ENCODE results near the gene TDRD1. TPM values are rescaled to one million over a fixed set of nuclear protein-coding genes. Genes with fewer than 3 reads are reported as not detected.

TDRD1 gene
- total RNA-seq, 1 donor from 2014 or later, result 0.53 TPM

GRCh38 chr10:114260366-114260765, 81.2 kb downstream of the TDRD1 start:
- no peak for DNase-seq (ENCODE audit: low spot score in 2 of 2)
- H3K4me3 ChIP-seq, result no peak overlapping the region
- H3K27me3 ChIP-seq, result no peaks in the 10 kb centered on the region
- no peak overlapping the region for H3K27ac ChIP-seq
- no peaks in the 10 kb centered on the region for H3K4me1 ChIP-seq
- TF ChIP-seq CTCF (IDR thresholded peaks at IDR 0.05), result no peak
- intact Hi-C loops (cut with DNase I), result no loop called here
- H3K9me3 ChIP-seq, result no peaks in the 10 kb centered on the region
- no peaks in the 10 kb centered on the region for H3K36me3 ChIP-seq

GRCh38 chr10:114261076-114261475, 81.9 kb downstream of the TDRD1 start:
- Histone ChIP-seq H3K4me1 (no peaks in the 10 kb centered on the region), H3K36me3 (no peaks in the 10 kb centered on the region), H3K9me3 (no peaks in the 10 kb centered on the region), H3K27me3 (no peaks in the 10 kb centered on the region), H3K4me3 (no peak overlapping the region), H3K27ac (no peak overlapping the region)
- intact Hi-C loops (cut with DNase I), result no loop called here
- DNase-seq (ENCODE audit: low spot score in 2 of 2), result no peak
- TF ChIP-seq CTCF (IDR thresholded peaks at IDR 0.05), result no peak

- no peaks in the 10 kb centered on the region for H3K36me3 ChIP-seq
- no peak for TF ChIP-seq CTCF (IDR thresholded peaks at IDR 0.05)
- DNase-seq (ENCODE audit: low spot score in 2 of 2), result no peak
- no peaks in the 10 kb centered on the region for H3K9me3 ChIP-seq
- no peak overlapping the region for H3K27ac ChIP-seq
- no peaks in the 10 kb centered on the region for H3K27me3 ChIP-seq
- no peaks in the 10 kb centered on the region for H3K4me1 ChIP-seq
- no peak overlapping the region for H3K4me3 ChIP-seq
- intact Hi-C loops (cut with DNase I), result no loop called here
Measured at GRCh38 chr10:114262496-114262895, 83.3 kb downstream of the TDRD1 start.

DNA sequence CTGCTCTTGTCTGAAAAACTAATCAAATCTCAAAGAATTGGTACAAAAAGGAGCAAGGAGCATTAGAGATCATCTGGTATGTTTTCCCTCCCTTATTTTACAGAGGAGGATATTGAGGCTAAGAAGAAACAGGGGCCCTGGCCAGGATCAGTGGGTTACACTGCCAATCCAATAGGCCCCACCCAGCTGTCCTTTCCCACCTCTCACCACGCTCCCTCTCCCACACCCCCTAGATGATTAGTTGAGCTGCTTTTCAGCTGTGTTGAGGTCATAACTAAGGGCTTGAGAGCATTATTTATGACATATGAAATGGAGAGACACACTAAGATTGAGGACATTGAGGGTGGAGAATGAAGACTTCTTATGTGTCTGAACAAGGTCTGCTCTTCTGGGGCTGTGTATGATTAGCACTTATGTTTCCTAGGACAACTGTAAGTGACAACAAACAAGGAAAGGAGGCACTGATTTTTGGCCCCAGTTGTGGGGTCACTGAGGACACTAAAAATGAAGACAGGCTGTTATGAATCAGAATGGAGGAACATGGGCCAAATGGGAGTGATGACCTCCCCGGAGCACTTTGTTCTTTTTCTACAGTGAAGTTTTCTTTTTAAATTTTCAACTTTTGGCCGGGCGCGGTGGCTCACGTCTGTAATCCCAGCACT, 86.4 kb downstream of the TDRD1 start:
- intact Hi-C loops (cut with DNase I), result no loop called here
- Histone ChIP-seq H3K36me3 (no peaks in the 10 kb centered on the region), H3K4me3 (no peak overlapping the region), H3K9me3 (no peaks in the 10 kb centered on the region), H3K4me1 (no peaks in the 10 kb centered on the region), H3K27ac (no peak overlapping the region), H3K27me3 (no peaks in the 10 kb centered on the region)
- no peak for TF ChIP-seq CTCF (IDR thresholded peaks at IDR 0.05)
- no peak for DNase-seq (ENCODE audit: low spot score in 2 of 2)

DNA sequence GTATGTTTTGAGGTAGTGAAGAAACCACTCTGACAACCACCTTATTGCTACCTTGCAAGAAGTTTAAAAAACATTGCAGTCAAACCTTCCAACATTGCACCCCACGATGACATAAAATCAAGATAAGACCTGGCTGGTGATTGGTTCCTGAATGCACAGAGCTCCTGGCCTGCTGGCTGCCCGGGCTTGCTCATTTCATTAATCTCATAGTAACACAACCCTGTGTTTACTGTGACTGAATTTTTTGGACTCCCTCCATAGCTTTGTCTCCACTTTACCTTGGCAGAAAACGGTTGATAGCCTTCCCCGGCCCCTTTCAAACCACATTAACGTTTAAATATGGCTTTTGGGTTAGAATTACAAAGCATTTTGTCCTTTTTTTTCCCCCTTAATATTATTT, 87.4 kb downstream of the TDRD1 start:
- Histone ChIP-seq H3K9me3 (no peaks in the 10 kb centered on the region), H3K4me1 (peaks cover 0 to 5% of the 10 kb centered on the region in 2 donors), H3K27ac (no peak overlapping the region), H3K4me3 (no peak overlapping the region), H3K36me3 (no peaks in the 10 kb centered on the region), H3K27me3 (no peaks in the 10 kb centered on the region)
- intact Hi-C loops (cut with DNase I), result no loop called here
- no peak for TF ChIP-seq CTCF (IDR thresholded peaks at IDR 0.05)
- DNase-seq (ENCODE audit: low spot score in 2 of 2), result no peak
